ENCODE results near the gene HLA-A. TPM values are rescaled to one million over a fixed set of nuclear protein-coding genes. Genes with fewer than 3 reads are reported as not detected.
"Not testable (repeated sequence)": the region's sequence is repeated elsewhere in the genome, so short reads cannot be mapped to it uniquely, and the experiment has no call there.

The HLA-A gene
- total RNA-seq, 1 donor from 2014 or later = 252 TPM

DNA sequence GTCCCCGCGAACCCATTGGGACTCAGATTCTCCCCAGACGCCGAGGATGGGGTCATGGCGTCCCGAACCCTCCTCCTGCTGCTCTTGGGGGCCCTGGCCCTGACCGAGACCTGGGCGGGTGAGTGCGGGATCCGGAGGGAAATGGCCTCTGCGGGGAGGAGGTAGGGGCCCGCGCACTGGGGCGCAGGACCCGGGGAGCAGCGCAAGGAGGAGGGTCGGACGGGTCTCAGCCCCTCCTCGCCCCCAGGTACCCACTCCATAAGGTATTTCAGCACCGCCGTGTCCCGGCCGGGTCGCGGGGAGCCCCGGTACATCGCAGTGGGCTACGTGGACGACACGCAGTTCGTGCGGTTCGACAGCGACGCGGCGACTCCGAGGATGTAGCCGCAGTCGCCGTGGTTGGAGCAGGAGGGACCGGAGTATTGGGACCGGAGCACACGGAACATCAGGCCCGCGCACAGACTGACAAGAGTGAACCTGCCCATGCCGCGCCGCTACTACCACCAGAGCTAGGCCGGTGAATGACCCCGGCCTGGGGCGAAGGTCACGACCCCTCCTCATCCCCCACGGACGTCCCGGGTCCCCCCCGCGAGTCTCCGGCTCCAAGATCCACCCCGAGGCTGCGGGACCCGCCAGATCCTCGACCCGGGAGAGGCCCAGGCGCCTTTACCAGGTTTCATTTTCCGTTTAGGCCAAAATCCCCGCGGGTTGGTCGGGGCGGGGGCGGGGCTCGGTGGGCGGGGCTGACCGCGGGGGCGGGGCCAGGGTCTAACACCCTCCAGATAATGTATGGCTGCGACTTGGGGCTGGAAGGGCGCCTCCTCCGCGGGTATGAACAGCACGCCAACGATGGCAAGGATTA, 15.7 kb upstream of the HLA-A start:
- Histone ChIP-seq H3K36me3 (no peaks in the 10 kb centered on the region), H3K9me3 (replicated peaks) (no peaks in the 10 kb centered on the region), H3K27me3 (ENCODE audit: low read depth) (no peaks in the 10 kb centered on the region), H3K4me3 (peak overlapping the region; percentile 78), H3K4me1 (peaks cover 12% of the 10 kb centered on the region), H3K27ac (replicated peaks) (peak overlapping the region; percentile 95)
- peak; percentile 80 for DNase-seq
- intact Hi-C loops (cut with micrococcal nuclease) = no loop called here
- TF ChIP-seq, protein P1, sequence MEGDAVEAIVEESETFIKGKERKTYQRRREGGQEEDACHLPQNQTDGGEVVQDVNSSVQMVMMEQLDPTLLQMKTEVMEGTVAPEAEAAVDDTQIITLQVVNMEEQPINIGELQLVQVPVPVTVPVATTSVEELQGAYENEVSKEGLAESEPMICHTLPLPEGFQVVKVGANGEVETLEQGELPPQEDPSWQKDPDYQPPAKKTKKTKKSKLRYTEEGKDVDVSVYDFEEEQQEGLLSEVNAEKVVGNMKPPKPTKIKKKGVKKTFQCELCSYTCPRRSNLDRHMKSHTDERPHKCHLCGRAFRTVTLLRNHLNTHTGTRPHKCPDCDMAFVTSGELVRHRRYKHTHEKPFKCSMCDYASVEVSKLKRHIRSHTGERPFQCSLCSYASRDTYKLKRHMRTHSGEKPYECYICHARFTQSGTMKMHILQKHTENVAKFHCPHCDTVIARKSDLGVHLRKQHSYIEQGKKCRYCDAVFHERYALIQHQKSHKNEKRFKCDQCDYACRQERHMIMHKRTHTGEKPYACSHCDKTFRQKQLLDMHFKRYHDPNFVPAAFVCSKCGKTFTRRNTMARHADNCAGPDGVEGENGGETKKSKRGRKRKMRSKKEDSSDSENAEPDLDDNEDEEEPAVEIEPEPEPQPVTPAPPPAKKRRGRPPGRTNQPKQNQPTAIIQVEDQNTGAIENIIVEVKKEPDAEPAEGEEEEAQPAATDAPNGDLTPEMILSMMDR (IDR thresholded peaks at IDR 0.05; ENCODE audit: borderline replicate concordance) = no peak

- H3K27me3 ChIP-seq (ENCODE audit: low read depth) = no peaks in the 10 kb centered on the region
- peaks cover 12% of the 10 kb centered on the region for H3K4me1 ChIP-seq
- no peaks in the 10 kb centered on the region for H3K36me3 ChIP-seq
- H3K4me3 ChIP-seq = peak overlapping the region; percentile 78
- intact Hi-C loops (cut with micrococcal nuclease) = no loop called here
- H3K9me3 ChIP-seq (replicated peaks) = no peaks in the 10 kb centered on the region
- H3K27ac ChIP-seq (replicated peaks) = peak overlapping the region; percentile 95
- TF ChIP-seq, protein P1 (IDR thresholded peaks at IDR 0.05; ENCODE audit: borderline replicate concordance) = no peak
- no peak for DNase-seq
Measured at GRCh38 chr6:29927275-29927569, 15.1 kb upstream of the HLA-A start.

DNA sequence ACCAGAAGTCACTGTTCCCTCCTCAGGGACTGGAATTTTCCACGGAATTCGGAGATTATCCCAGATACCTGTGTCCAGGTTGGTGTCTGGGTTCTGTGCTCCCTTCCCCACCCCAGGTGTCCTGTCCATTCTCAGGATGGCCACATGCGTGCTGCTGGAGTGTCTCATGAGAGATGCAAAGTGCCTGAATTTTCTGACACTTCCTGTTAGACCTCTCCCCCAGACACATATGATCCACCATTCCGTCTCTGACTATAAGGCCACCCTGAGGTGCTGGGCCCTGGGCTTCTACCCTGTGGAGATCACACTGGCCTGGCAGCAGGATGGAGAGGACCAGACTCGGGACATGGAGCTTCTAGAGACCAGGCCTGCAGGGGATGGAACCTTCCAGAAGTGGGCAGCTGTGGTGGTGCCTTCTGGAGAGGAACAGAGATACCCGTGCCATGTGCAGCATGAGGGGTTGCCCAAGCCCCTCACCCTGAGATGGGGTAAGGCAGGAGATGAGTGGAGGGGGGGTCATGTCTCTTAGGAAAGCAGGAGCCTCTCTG, 14.4 kb upstream of the HLA-A start:
- no peaks in the 10 kb centered on the region for H3K9me3 ChIP-seq (replicated peaks)
- no peaks in the 10 kb centered on the region for H3K27me3 ChIP-seq (ENCODE audit: low read depth)
- H3K27ac ChIP-seq (replicated peaks) = no peak overlapping the region
- peaks cover 12% of the 10 kb centered on the region for H3K4me1 ChIP-seq
- no peak overlapping the region for H3K4me3 ChIP-seq
- intact Hi-C loops (cut with micrococcal nuclease) = no loop called here
- DNase-seq = no peak
- no peaks in the 10 kb centered on the region for H3K36me3 ChIP-seq
- TF ChIP-seq, protein P1 (IDR thresholded peaks at IDR 0.05; ENCODE audit: borderline replicate concordance) = no peak

DNA sequence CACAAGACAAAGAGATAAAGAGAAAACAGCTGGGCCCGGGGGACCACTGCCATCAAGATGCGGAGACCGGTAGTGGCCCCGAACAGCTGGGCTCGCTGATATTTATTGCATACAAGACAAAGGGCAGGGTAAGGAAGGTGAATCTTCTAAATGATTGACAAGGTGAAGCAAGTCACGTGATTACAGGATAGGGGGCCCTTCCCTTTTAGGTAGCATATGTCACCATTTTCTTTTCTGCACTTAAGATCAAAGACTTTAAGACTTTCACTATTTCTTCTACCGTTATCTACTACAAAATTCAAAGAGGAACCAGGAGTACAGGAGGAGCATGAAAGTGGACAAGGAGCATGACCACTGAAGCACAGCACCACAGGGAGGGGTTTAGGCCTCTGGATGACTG, 12.3 kb upstream of the HLA-A start:
- DNase-seq; H3K4me1 ChIP-seq; H3K4me3 ChIP-seq; H3K27ac ChIP-seq (replicated peaks); H3K9me3 ChIP-seq (replicated peaks); H3K36me3 ChIP-seq; intact Hi-C loops (cut with micrococcal nuclease); H3K27me3 ChIP-seq (ENCODE audit: low read depth): not testable (repeated sequence)

DNA sequence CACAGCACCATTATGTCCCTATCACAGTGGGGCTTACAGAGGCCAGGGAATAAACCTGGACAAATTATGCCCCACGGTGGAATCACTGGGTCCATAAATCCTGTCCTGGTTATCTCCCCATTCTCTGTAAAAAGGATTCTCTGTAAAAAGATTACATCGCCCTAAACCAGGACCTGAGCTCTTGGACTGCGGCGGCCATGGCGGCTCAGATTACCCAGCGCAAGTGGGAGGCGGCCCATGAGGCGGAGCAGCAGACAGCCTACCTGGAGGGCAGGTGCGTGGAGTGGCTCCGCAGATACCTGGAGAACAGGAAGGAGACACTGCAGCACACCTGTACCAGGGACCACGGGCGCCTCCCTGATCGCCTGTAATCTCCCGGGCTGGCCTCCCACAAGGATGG, 8.4 kb upstream of the HLA-A start:
- intact Hi-C loops (cut with micrococcal nuclease) = no loop called here
- H3K4me3 ChIP-seq = no peak overlapping the region
- no peak overlapping the region for H3K27ac ChIP-seq (replicated peaks)
- no peak for DNase-seq
- no peaks in the 10 kb centered on the region for H3K36me3 ChIP-seq
- TF ChIP-seq, protein P1 (IDR thresholded peaks at IDR 0.05; ENCODE audit: borderline replicate concordance) = no peak
- H3K27me3 ChIP-seq (ENCODE audit: low read depth) = no peaks in the 10 kb centered on the region
- H3K4me1 ChIP-seq = no peaks in the 10 kb centered on the region
- no peaks in the 10 kb centered on the region for H3K9me3 ChIP-seq (replicated peaks)

DNA sequence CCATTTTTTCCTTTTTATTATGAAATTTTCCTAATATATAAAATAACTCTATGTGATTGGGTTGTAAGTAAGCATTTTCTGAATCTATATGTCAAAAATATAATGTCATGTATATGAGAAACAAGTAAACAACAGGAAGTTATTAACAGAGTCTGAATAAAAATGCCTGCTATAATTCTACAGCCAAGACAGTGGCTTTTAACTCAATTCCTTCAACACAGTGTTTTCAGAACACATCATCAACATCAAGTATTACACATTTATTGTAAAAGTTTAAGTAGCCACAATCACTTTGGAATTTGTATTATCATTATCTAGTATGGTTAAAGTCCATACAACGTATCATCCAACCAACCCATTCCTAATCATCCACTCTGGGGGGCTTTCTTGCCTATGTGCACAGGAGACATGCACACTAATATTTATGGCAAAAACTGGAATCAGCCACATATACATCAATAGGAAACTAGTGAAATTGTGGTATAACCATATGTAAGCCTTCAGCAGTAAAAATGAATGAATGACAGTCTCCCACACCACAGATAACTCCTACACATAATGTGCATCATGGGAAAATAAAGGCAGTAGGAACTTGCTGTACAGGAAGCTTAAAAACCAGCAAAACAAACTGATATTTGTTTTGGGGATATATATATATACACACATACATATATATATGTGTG, 6.9 kb upstream of the HLA-A start:
- intact Hi-C loops (cut with micrococcal nuclease) = no loop called here
- no peak overlapping the region for H3K27ac ChIP-seq (replicated peaks)
- H3K4me1 ChIP-seq = no peaks in the 10 kb centered on the region
- TF ChIP-seq, protein P1 (IDR thresholded peaks at IDR 0.05; ENCODE audit: borderline replicate concordance) = no peak
- no peak for DNase-seq
- H3K27me3 ChIP-seq (ENCODE audit: low read depth) = no peaks in the 10 kb centered on the region
- no peaks in the 10 kb centered on the region for H3K36me3 ChIP-seq
- H3K9me3 ChIP-seq (replicated peaks) = no peaks in the 10 kb centered on the region
- no peak overlapping the region for H3K4me3 ChIP-seq

All from left ventricle myocardium inferior (tissue), 1 donor.